Gastroesophageal sphincter (tissue), 4 donors: ENCODE results near the gene ZNF487. TPM values are rescaled to one million over a fixed set of nuclear protein-coding genes. Genes with fewer than 3 reads are reported as not detected.

Source experiments
- ATAC-seq: fragments of 150-250 bp; one replicate; pipeline ENCODE4 v1.9.1; 2016; ENCODE audit warnings: mild to moderate bottlenecking, moderate library complexity
- H3K27ac ChIP-seq, 4 donors: fragments of 200-600 bp; sonication (generic) in 3 of 4; 1 replicate in 3 of 4; 2 replicates in 1 of 4; pipeline ENCODE4 v1.5.1; 2016 to 2019
- H3K27me3 ChIP-seq: fragments of 200-600 bp; sonication (generic); one replicate; pipeline ENCODE4 v1.5.1; 2019
- H3K36me3 ChIP-seq, 2 donors: fragments of 200-600 bp; sonication (generic); one replicate each; pipeline ENCODE4 v1.5.1; 2019; ENCODE audit warnings: control low read depth in 1 of 2
- H3K4me1 ChIP-seq, 3 donors: fragments of 200-600 bp; sonication (generic); 1 replicate in 2 of 3; 2 replicates in 1 of 3; pipeline ENCODE4 v1.5.1; 2016 to 2019; ENCODE audit warnings: control low read depth in 2 of 3
- H3K4me3 ChIP-seq, 2 donors: fragments of 200-600 bp; sonication (generic); one replicate each; pipeline ENCODE4 v1.5.1; 2019; ENCODE audit warnings: mild to moderate bottlenecking in 1 of 2, moderate library complexity in 1 of 2
- H3K9me3 ChIP-seq, 3 donors: fragments of 200-600 bp; sonication (generic); one replicate each; pipeline ENCODE4 v1.5.1; 2017 to 2019; ENCODE audit warnings: control low read depth in 2 of 3
- CTCF ChIP-seq, 4 experiments: fragments of 200-600 bp in 2 of 4; fragments of 450-650 bp in 2 of 4; sonication (generic) in 1 of 4; IDR thresholded peaks; one replicate each; pipeline ENCODE4 v1.5.1; 2017 to 2019; ENCODE audit warnings: antibody characterized with exemption in 4 of 4, mild to moderate bottlenecking in 2 of 4, moderate library complexity in 2 of 4
- EP300 ChIP-seq: sonication (generic); formaldehyde crosslinking; IDR thresholded peaks from one replicate; pipeline ENCODE4 v1.6.1; 2017; ENCODE audit warnings: antibody characterized with exemption, mild to moderate bottlenecking
- POLR2A ChIP-seq, 2 donors: fragments of 450-650 bp; IDR thresholded peaks; one replicate each; pipeline ENCODE4 v1.6.1; 2017; ENCODE audit warnings: antibody characterized with exemption in 2 of 2, mild to moderate bottlenecking in 2 of 2, moderate library complexity in 1 of 2
- POLR2AphosphoS5 ChIP-seq: sonication (generic); formaldehyde crosslinking; IDR thresholded peaks from one replicate; pipeline ENCODE4 v1.6.1; 2017; ENCODE audit warnings: antibody characterized with exemption
- WGBS, 2 donors: methylation state at CpG; one replicate each; pipeline ENCODE4 v1.1.5; 2018; ENCODE audit warnings: low coverage in 1 of 2; 5-methylcytosine and 5-hydroxymethylcytosine counted together
- total RNA-seq, 4 donors: library from RNA; depleted of rRNA; stranded (reverse); fragments of >200 nt; gene quantifications; one replicate each; pipeline ENCODE4 v1.1.0, GENCODE V29; 2016

ZNF487 gene
- total RNA-seq, 4 donors from 2014 or later = 5.1 to 22.4 (median 14.0) TPM

DNA sequence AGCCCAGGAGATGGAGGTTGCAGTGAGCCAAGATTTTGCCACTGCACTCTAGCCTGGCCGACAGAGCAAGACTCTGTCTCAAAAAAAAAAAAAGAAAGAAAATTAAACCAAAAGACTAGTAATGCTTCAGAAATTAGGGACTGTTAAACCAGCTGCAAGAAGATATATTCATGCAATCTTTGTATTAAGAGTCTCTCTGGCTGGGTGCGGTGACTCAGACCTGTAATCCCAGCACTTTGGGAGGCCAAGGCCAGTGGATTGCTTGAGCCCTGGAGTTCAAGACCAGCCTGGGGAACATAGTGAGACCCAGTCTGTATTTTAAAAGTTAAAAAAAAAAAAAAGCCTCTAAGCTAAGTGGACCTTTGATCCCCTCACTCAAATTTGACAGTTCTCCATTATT, 25.4 kb upstream of the ZNF487 start:
- Histone ChIP-seq H3K36me3 (no peaks in the 10 kb centered on the region), H3K9me3 (no peaks in the 10 kb centered on the region), H3K27me3 (no peaks in the 10 kb centered on the region), H3K4me3 (no peak overlapping the region), H3K27ac (no peak overlapping the region), H3K4me1 (peaks cover 0 to 13% (median 0%) of the 10 kb centered on the region in 3 donors)
- TF ChIP-seq POLR2AphosphoS5 = no peak
- no peak for TF ChIP-seq POLR2A (IDR thresholded peaks at IDR 0.05)
- TF ChIP-seq CTCF (IDR thresholded peaks at IDR 0.05) = no peak
- no peak for TF ChIP-seq EP300
- 70 to 86% methylated on average over 1 to 2 of the region's 2 CpGs for WGBS, 2 donors
- ATAC-seq = no peak

DNA sequence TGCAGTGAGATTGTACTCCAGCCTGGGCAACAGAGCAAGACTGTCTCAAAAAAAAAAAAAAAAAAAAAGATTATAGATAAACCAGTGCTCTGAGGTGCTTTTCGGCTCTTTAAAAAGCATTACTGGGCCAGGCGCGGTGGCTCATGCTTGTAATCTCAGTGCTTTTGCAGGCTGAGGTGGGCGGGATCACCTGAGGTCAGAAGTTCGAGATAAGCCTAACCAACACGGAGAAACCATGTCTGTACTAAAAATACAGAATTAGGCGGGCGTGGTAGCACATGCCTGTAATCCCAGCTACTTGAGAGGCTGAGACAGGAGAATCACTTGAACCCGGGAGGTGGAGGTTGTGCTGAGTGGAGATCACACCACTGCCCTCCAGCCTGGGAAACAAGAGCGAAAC, 21.4 kb upstream of the ZNF487 start:
- Histone ChIP-seq H3K27me3 (no peaks in the 10 kb centered on the region), H3K4me3 (no peak overlapping the region), H3K36me3 (no peaks in the 10 kb centered on the region), H3K9me3 (no peaks in the 10 kb centered on the region), H3K4me1 (peaks cover 0 to 8% (median 4%) of the 10 kb centered on the region in 3 donors), H3K27ac (no peak overlapping the region)
- 92% methylated on average over 2 of the region's 10 CpGs; no CpG with 5 or more reads in 1 of the 2 donors for WGBS, 2 donors
- no peak for ATAC-seq
- no peak for TF ChIP-seq POLR2A (IDR thresholded peaks at IDR 0.05)
- TF ChIP-seq CTCF (IDR thresholded peaks at IDR 0.05) = no peak
- TF ChIP-seq POLR2AphosphoS5 = no peak
- no peak for TF ChIP-seq EP300

- TF ChIP-seq CTCF (IDR thresholded peaks at IDR 0.05) (no peak), POLR2AphosphoS5 (no peak), POLR2A (IDR thresholded peaks at IDR 0.05) (no peak), EP300 (no peak)
- WGBS, 2 donors = 68 to 80% methylated on average over 2 to 12 of the region's 14 CpGs
- Histone ChIP-seq H3K4me3 (no peak overlapping the region), H3K4me1 (peaks cover 0 to 19% (median 4%) of the 10 kb centered on the region in 3 donors), H3K27me3 (no peaks in the 10 kb centered on the region), H3K27ac (peak overlapping the region in 3 of 4 donors; percentile 13 to 25 (median 24)), H3K9me3 (no peaks in the 10 kb centered on the region), H3K36me3 (no peaks in the 10 kb centered on the region)
- ATAC-seq = no peak
Observed at GRCh38 chr10:43417950-43418768, 18.8 kb upstream of the ZNF487 start.

GRCh38 chr10:43419997-43420368, 16.9 kb upstream of the ZNF487 start:
- Histone ChIP-seq H3K27ac (peak overlapping the region; percentile 87 to 99 (median 96)), H3K4me1 (peaks cover 0 to 19% (median 4%) of the 10 kb centered on the region in 3 donors), H3K4me3 (peak overlapping the region; percentile 40 to 62), H3K27me3 (no peaks in the 10 kb centered on the region), H3K36me3 (no peaks in the 10 kb centered on the region), H3K9me3 (no peaks in the 10 kb centered on the region)
- ATAC-seq = no peak
- 74 to 98% methylated on average over 7 to 10 of the region's 18 CpGs for WGBS, 2 donors
- TF ChIP-seq POLR2A (IDR thresholded peaks at IDR 0.05) = no peak
- TF ChIP-seq CTCF (IDR thresholded peaks at IDR 0.05) = no peak
- TF ChIP-seq POLR2AphosphoS5 = no peak
